SU-DHL-6 (cell line): Measurements from ENCODE around the gene SLC38A3.

Experiments used
- EZH2phosphoT487 ChIP-seq: fragments of 200-600 bp; sonication (generic), shearing (Covaris generic); conservative IDR thresholded peaks from 2 replicates; pipeline ENCODE4 v1.6.1; 2018; ENCODE audit warnings: mild to moderate bottlenecking, antibody characterized with exemption, low read length, moderate library complexity, mixed read lengths
- TF ChIP-seq, protein P1 (sequence below): fragments of 200-600 bp; sonication (generic); IDR thresholded peaks from one replicate; pipeline ENCODE4 v1.5.1; 2017; ENCODE audit warnings: antibody characterized with exemption, mild to moderate bottlenecking, low read length, moderate library complexity; ENCODE audit not compliant: insufficient read depth, poor library complexity, severe bottlenecking

DNA sequence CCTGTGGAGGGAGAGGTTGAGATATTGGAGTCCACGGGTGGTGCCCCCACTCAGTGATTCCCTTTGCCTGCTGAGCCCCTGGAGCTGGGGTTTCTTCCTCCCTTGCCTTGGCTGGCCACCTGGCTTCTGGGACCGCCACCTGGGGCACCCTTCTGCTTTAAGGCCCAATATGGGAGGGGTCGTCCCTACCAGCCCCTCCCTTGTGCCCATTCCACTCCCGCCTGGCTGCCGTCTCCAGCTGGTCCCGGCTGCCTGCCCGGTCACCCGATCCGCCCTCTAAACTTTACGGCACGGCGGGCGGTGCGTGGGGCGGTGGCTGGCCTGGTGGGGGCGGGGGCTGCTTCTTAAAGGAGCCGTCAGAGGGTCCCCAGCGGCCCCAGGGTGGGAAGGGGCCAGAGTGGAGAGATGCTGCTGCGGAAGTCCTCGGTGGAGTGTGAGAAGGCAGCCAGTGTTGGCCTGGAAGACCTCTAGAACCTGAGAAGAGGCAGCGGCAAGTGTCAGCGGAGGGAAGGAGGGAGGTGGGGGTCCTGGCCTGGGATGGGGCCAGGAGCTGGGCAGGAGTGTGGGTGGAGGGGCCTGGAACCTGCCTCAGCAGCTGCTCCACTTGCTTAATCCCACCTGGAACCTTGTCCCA lies 62.3 kb downstream of the SLC38A3 start:
- TF ChIP-seq, protein P1, sequence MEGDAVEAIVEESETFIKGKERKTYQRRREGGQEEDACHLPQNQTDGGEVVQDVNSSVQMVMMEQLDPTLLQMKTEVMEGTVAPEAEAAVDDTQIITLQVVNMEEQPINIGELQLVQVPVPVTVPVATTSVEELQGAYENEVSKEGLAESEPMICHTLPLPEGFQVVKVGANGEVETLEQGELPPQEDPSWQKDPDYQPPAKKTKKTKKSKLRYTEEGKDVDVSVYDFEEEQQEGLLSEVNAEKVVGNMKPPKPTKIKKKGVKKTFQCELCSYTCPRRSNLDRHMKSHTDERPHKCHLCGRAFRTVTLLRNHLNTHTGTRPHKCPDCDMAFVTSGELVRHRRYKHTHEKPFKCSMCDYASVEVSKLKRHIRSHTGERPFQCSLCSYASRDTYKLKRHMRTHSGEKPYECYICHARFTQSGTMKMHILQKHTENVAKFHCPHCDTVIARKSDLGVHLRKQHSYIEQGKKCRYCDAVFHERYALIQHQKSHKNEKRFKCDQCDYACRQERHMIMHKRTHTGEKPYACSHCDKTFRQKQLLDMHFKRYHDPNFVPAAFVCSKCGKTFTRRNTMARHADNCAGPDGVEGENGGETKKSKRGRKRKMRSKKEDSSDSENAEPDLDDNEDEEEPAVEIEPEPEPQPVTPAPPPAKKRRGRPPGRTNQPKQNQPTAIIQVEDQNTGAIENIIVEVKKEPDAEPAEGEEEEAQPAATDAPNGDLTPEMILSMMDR = no peak
- no peak for TF ChIP-seq EZH2phosphoT487
